ENCODE measurements around the gene EML1.

Gene EML1

DNA sequence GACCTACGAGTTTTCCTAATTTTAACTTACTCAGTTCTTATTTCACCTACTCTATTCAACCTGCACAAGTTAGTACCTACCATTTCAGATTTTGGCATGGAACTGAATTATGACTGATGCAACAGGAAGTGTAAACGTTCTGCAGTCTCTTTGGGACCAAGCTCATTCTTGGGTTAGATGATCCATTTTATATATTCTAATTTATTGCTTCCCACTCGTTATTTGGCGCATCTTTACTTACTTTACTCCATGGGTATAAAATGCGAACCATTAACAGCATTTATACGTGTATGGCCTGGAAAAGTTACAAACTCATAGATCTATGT is 1.0 kb upstream of the EML1 start:
- TF ChIP-seq POLR2AphosphoS5 (IDR thresholded peaks at IDR 0.05; ENCODE audit: borderline replicate concordance, low read depth, low read length) (no peak), FOXP2 (optimal IDR thresholded peaks at IDR 0.05; ENCODE audit: control extremely low read depth, extremely low read length, insufficient read depth) (no peak), EZH2 (IDR thresholded peaks at IDR 0.05) (no peak)
- Histone ChIP-seq H3K27ac (peak overlapping the region; percentile 70), H3K9me3 (ENCODE audit: low read depth, low read length) (peaks cover 2% of the 10 kb centered on the region; the same call in 1 of the 2 replicates), H3K9ac (ENCODE audit: insufficient read length) (no peak overlapping the region), H3K4me3 (peak overlapping the region; percentile 40; the same call in 1 of the 2 replicates), H3K36me3 (ENCODE audit: insufficient read depth, low read length) (0 out of 2 replicates have a peak, but pooled peaks cover 4% of the 10 kb centered on the region)
- no peak for DNase-seq (ENCODE audit: low read depth, low spot score)

DNA sequence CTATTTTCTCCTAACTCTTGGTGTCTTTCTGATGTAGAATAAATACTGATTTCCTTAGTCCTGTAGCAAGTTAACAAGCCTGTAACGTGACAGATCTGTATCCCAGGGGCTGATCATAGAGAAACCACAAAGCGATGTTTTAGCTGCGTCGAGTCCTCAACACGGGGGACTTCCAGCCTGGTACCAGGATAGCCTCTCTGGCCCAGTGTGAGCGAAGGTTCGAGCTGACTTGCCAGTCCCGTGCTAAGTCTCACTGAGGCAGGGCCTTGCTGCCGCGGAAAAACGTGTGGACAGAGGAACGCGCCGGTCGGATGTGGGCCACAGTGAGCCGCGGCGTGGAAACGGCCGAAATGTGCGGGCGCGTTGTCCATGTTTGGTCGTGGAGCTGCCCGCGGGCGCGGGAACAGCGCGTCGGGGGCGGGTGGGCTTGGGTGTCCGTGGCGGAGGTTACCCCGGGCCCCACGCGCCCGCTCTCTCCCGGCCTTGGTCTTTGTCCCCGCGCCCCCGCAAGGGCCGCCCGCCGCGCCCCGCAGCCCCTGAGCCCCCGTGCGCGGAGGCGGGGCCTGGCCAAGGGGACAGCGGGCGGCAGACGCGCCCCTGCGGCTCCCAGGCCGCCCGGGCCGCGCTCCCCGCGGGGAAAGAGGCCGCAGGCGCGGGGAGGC is 531 bp upstream of the EML1 start:
- peak overlapping the region; percentile 70 for H3K27ac ChIP-seq
- H3K9ac ChIP-seq (ENCODE audit: insufficient read length), result peak overlapping the region; percentile 47
- H3K9me3 ChIP-seq (ENCODE audit: low read depth, low read length), result peaks cover 3% of the 10 kb centered on the region; the same call in 1 of the 2 replicates
- TF ChIP-seq POLR2AphosphoS5 (IDR thresholded peaks at IDR 0.05; ENCODE audit: borderline replicate concordance, low read depth, low read length), result no peak
- no peak for TF ChIP-seq EZH2 (IDR thresholded peaks at IDR 0.05)
- no peak for TF ChIP-seq FOXP2 (optimal IDR thresholded peaks at IDR 0.05; ENCODE audit: control extremely low read depth, extremely low read length, insufficient read depth)
- peak overlapping the region; percentile 40 for H3K4me3 ChIP-seq
- no peak for DNase-seq (ENCODE audit: low read depth, low spot score)
- H3K36me3 ChIP-seq (ENCODE audit: insufficient read depth, low read length), result peaks cover 7% of the 10 kb centered on the region; the same call in 1 of the 2 replicates

DNA sequence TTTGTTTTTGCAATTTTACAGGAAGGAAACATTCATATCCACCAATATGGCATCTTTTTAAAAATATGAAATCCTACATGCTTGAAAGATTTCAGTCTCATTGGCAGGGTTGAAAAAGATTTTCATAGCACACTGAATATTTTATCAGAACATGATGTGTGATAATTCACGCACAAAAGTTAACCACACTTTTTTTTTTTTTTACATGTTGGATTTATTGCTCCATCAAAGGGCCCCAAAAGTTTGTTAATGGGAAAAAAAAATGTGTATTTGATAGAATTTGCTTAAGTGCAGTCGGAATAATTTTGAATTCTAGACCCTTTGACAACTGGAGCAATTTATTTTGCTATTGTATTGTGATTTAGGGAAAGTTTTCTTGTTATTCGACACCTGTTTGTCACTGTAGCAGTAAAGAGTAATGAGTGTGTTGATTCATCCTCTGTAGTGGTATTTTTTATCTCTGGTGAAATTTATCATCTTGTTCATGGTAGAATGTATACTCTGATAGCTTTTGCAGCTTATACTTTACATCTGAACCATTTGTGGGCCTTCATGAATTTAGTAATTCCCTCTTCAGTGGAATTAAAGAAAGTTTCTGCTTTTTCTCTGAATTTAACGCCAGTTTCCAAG is 1.1 kb downstream of the EML1 start:
- Histone ChIP-seq H3K9me3 (ENCODE audit: low read depth, low read length) (peaks cover 3% of the 10 kb centered on the region; the same call in 1 of the 2 replicates), H3K36me3 (ENCODE audit: insufficient read depth, low read length) (peaks cover 11% of the 10 kb centered on the region; the same call in 1 of the 2 replicates), H3K9ac (ENCODE audit: insufficient read length) (peak overlapping the region; percentile 73), H3K27ac (no peak overlapping the region), H3K4me3 (peak overlapping the region; percentile 83)
- TF ChIP-seq FOXP2 (optimal IDR thresholded peaks at IDR 0.05; ENCODE audit: control extremely low read depth, extremely low read length, insufficient read depth) (no peak), POLR2AphosphoS5 (IDR thresholded peaks at IDR 0.05; ENCODE audit: borderline replicate concordance, low read depth, low read length) (no peak), EZH2 (IDR thresholded peaks at IDR 0.05) (no peak)
- DNase-seq (ENCODE audit: low read depth, low spot score), result no peak

DNA sequence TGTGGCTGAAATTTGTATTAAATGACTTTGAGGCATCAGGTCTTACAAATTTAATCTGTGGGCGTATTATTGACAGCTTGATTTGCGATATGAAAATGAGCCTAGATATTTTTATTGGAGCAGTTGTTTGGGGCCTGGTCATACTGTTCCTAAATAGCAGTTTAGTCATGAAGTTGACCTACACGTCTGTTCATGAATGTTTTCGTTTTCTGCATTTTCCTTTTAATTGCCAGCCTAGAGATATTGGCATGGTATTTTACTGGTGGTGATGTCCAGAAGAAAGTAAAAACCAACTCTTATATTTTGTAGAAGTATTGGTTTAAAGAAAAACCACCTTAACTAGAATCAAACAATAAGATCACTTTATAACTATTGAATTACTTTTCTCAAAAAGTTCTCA is 1.8 kb downstream of the EML1 start:
- H3K27ac ChIP-seq, result no peak overlapping the region
- no peak overlapping the region for H3K9ac ChIP-seq (ENCODE audit: insufficient read length)
- H3K36me3 ChIP-seq (ENCODE audit: insufficient read depth, low read length), result peaks cover 11% of the 10 kb centered on the region; the same call in 1 of the 2 replicates
- DNase-seq (ENCODE audit: low read depth, low spot score), result no peak
- TF ChIP-seq FOXP2 (optimal IDR thresholded peaks at IDR 0.05; ENCODE audit: control extremely low read depth, extremely low read length, insufficient read depth) (no peak), EZH2 (IDR thresholded peaks at IDR 0.05) (no peak), POLR2AphosphoS5 (IDR thresholded peaks at IDR 0.05; ENCODE audit: borderline replicate concordance, low read depth, low read length) (no peak)
- H3K4me3 ChIP-seq, result peak overlapping the region; percentile 83
- peaks cover 3% of the 10 kb centered on the region; the same call in 1 of the 2 replicates for H3K9me3 ChIP-seq (ENCODE audit: low read depth, low read length)

DNA sequence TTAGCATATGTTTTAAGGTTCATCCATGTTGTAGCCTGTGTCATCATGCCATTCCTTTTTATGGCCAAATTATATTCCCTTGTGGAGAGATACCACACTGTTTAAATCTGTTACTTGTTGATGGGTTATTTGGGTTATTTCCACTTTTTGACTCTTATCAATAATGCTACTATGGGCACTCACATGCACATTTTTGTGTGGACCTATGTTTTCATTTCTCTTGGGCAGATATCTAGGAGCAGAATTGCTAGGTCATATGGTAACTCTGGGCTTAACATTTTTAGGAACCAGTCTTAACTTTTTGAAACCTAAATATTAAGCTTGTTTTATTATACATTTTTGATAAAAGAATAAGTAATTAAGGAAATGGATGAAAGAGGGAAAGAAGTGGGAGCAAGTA is 4.0 kb downstream of the EML1 start:
- TF ChIP-seq POLR2AphosphoS5 (IDR thresholded peaks at IDR 0.05; ENCODE audit: borderline replicate concordance, low read depth, low read length) (no peak), FOXP2 (optimal IDR thresholded peaks at IDR 0.05; ENCODE audit: control extremely low read depth, extremely low read length, insufficient read depth) (no peak), EZH2 (IDR thresholded peaks at IDR 0.05) (no peak)
- DNase-seq (ENCODE audit: low read depth, low spot score), result no peak

DNA sequence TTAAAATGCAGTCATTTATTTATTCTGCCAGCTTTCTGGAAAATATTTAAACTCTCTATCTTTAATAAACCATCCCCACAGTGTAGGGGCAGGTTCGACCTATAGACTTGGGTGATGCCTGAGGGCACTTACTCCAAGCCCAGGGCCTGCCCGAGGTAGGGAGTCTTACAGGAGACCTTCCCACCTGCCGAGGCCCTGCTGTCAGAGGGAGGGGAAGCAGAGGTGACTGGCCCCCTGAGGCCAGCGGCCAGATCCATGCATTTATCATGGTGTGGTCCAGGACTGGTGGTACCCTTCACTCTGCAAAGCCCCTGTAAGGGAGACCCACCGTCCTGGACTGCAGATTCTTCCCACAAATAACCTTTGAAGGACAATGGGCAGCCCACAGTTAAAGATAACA is 7.6 kb downstream of the EML1 start:
- no peak overlapping the region for H3K4me3 ChIP-seq
- H3K9ac ChIP-seq (ENCODE audit: insufficient read length), result no peak overlapping the region
- peaks cover 3% of the 10 kb centered on the region; the same call in 1 of the 2 replicates for H3K9me3 ChIP-seq (ENCODE audit: low read depth, low read length)
- H3K36me3 ChIP-seq (ENCODE audit: insufficient read depth, low read length), result peaks cover 11% of the 10 kb centered on the region; the same call in 1 of the 2 replicates
- H3K27ac ChIP-seq, result no peak overlapping the region
- TF ChIP-seq FOXP2 (optimal IDR thresholded peaks at IDR 0.05; ENCODE audit: control extremely low read depth, extremely low read length, insufficient read depth), result no peak
- no peak for TF ChIP-seq POLR2AphosphoS5 (IDR thresholded peaks at IDR 0.05; ENCODE audit: borderline replicate concordance, low read depth, low read length)
- TF ChIP-seq EZH2 (IDR thresholded peaks at IDR 0.05), result no peak
- no peak for DNase-seq (ENCODE audit: low read depth, low spot score)

More for the DNA sequence above, 4.0 kb downstream of the EML1 start:
- Histone ChIP-seq H3K36me3 (ENCODE audit: insufficient read depth, low read length) (peaks cover 11% of the 10 kb centered on the region; the same call in 1 of the 2 replicates), H3K4me3 (no peak overlapping the region), H3K9me3 (ENCODE audit: low read depth, low read length) (peaks cover 3% of the 10 kb centered on the region; the same call in 1 of the 2 replicates), H3K9ac (ENCODE audit: insufficient read length) (no peak overlapping the region), H3K27ac (no peak overlapping the region)

DNA sequence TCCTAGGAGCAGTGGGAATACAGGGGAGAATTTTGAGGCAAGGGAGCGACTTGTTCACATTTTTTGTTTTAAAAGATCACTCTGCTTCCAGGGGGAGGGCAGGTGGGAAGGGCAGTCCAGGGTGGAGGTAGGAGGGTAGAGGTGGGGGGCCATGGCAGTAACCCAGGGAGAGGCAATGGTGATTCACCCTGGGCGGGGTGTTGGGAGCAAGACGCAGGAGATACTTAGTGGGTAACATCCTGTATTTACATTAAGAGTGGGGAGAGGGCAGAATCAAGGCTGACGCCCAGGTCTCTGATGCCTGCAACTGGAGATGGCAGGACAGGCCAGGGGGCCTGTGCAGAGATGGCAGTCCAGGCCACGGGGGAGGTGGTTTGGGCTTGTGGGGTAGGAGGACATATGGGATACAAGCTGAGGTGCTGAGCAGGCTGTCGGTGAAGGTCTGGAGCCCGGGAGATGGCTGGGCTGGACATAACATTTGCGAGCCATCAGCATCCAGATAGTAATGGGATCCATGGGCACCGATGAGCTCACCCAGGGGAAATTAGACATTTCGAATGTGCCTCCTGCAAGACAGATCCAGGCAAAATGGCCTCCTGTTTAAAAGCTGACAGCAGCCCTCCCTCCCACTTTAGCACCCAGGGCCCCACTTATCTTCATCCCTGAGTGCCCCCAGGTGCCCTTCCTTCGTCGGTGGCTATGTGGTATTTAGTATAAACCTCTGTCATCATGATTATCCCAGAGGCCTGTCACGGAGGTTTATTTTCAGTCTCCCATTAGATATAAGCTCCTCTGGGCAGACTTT is 9.3 kb downstream of the EML1 start:
- no peak for DNase-seq (ENCODE audit: low read depth, low spot score)
- H3K36me3 ChIP-seq (ENCODE audit: insufficient read depth, low read length), result peaks cover 6% of the 10 kb centered on the region; the same call in 1 of the 2 replicates
- no peak overlapping the region for H3K9ac ChIP-seq (ENCODE audit: insufficient read length)
- no peaks in the 10 kb centered on the region for H3K9me3 ChIP-seq (ENCODE audit: low read depth, low read length)
- no peak overlapping the region for H3K27ac ChIP-seq
- no peak overlapping the region for H3K4me3 ChIP-seq
- TF ChIP-seq FOXP2 (optimal IDR thresholded peaks at IDR 0.05; ENCODE audit: control extremely low read depth, extremely low read length, insufficient read depth), result no peak
- no peak for TF ChIP-seq POLR2AphosphoS5 (IDR thresholded peaks at IDR 0.05; ENCODE audit: borderline replicate concordance, low read depth, low read length)
- TF ChIP-seq EZH2 (IDR thresholded peaks at IDR 0.05), result no peak

All from SK-N-MC (cell line).